SK-N-SH treated with all-trans-retinoic acid at 6 μM for 48 hours (cell line): Measurements from ENCODE around the gene PTPRT.

Source experiments
- ATAC-seq: fragments of 200-7000 bp; cut with Tn5 transposase; 3 replicates; pipeline ENCODE4 v1.9.1; 2020; ENCODE audit warnings: mild to moderate bottlenecking, moderate library complexity
- ARNTL ChIP-seq: fragments of 450-650 bp; formaldehyde crosslinking; IDR thresholded peaks from 2 replicates; pipeline ENCODE4 v1.5.0; 2020; ENCODE audit warnings: low read depth, mild to moderate bottlenecking, moderate library complexity, borderline replicate concordance
- CSDC2 ChIP-seq: fragments of 250-450 bp; sonication (Bioruptor Pico); IDR thresholded peaks from 2 replicates; pipeline ENCODE4 v1.5.0; 2020; ENCODE audit warnings: mild to moderate bottlenecking, moderate library complexity
- ESRRG ChIP-seq: fragments of 250-450 bp; sonication (Bioruptor Pico); IDR thresholded peaks from 2 replicates; pipeline ENCODE4 v1.6.1; 2021; ENCODE audit warnings: mild to moderate bottlenecking
- GLIS3 ChIP-seq: fragments of 250-450 bp; sonication (Bioruptor Pico); IDR thresholded peaks from 2 replicates; pipeline ENCODE4 v1.5.0; 2020; ENCODE audit warnings: mild to moderate bottlenecking, moderate library complexity
- ISL1 ChIP-seq: fragments of 250-450 bp; sonication (Bioruptor Pico); IDR thresholded peaks from 2 replicates; pipeline ENCODE4 v2.1.2; 2022; ENCODE audit warnings: mild to moderate bottlenecking, moderate library complexity
- OSR1 ChIP-seq: fragments of 250-450 bp; sonication (Bioruptor Pico); IDR thresholded peaks from 2 replicates; pipeline ENCODE4 v1.8.0; 2022; ENCODE audit warnings: moderate library complexity, mild to moderate bottlenecking, inconsistent platforms
- PPARA ChIP-seq: fragments of 250-450 bp; sonication (Bioruptor Pico); IDR thresholded peaks from 2 replicates; pipeline ENCODE4 v1.5.0; 2020; ENCODE audit warnings: mild to moderate bottlenecking, borderline replicate concordance
- RARB ChIP-seq: fragments of 250-450 bp; sonication (Bioruptor Pico); IDR thresholded peaks from 2 replicates; pipeline ENCODE4 v1.8.0; 2021; ENCODE audit warnings: mild to moderate bottlenecking, moderate library complexity
- TCF4 ChIP-seq: fragments of 250-450 bp; sonication (Bioruptor Pico); IDR thresholded peaks from 2 replicates; pipeline ENCODE4 v1.8.0; 2021; ENCODE audit warnings: mild to moderate bottlenecking, moderate library complexity, borderline replicate concordance
- TOX ChIP-seq: fragments of 250-450 bp; sonication (Bioruptor Pico); IDR thresholded peaks from 2 replicates; pipeline ENCODE4 v1.8.0; 2021; ENCODE audit warnings: mild to moderate bottlenecking, moderate library complexity, borderline replicate concordance
- ZC3H10 ChIP-seq: fragments of 250-450 bp; sonication (Bioruptor Pico); IDR thresholded peaks from 2 replicates; pipeline ENCODE4 v1.5.1; 2021; ENCODE audit warnings: mild to moderate bottlenecking, moderate library complexity
- ZFP3 ChIP-seq: fragments of 250-450 bp; sonication (Bioruptor Pico); IDR thresholded peaks from 2 replicates; pipeline ENCODE4 v1.5.0; 2020; ENCODE audit warnings: mild to moderate bottlenecking, moderate library complexity
- ZFP30 ChIP-seq: fragments of 450-650 bp; formaldehyde crosslinking; IDR thresholded peaks from 2 replicates; pipeline ENCODE4 v1.5.0; 2022; ENCODE audit warnings: mild to moderate bottlenecking, moderate library complexity
- ZNF565 ChIP-seq: fragments of 450-650 bp; formaldehyde crosslinking; conservative IDR thresholded peaks from 2 replicates; pipeline ENCODE4 v1.5.0; 2020; ENCODE audit warnings: low read depth, mild to moderate bottlenecking, moderate library complexity
- ZNF70 ChIP-seq: fragments of 450-650 bp; formaldehyde crosslinking; IDR thresholded peaks from 2 replicates; pipeline ENCODE4 v1.5.0; 2020; ENCODE audit warnings: mild to moderate bottlenecking, moderate library complexity
- ZNF8 ChIP-seq: fragments of 450-650 bp; formaldehyde crosslinking; IDR thresholded peaks from 2 replicates; pipeline ENCODE4 v1.5.0; 2020; ENCODE audit warnings: mild to moderate bottlenecking, moderate library complexity
- TF ChIP-seq, protein P1 (sequence below): fragments of 250-450 bp; sonication (Bioruptor Pico); IDR thresholded peaks from 2 replicates; pipeline ENCODE4 v1.5.1; 2020; ENCODE audit warnings: low read depth, mild to moderate bottlenecking, moderate library complexity
- TF ChIP-seq, protein P2 (sequence below): fragments of 250-450 bp; sonication (Bioruptor Pico); IDR thresholded peaks from 2 replicates; pipeline ENCODE4 v1.5.0; 2020; ENCODE audit warnings: mild to moderate bottlenecking, moderate library complexity
- TF ChIP-seq, protein P3 (sequence below): fragments of 250-450 bp; sonication (Bioruptor Pico); IDR thresholded peaks from 2 replicates; pipeline ENCODE4 v1.8.0; 2020; ENCODE audit warnings: mild to moderate bottlenecking, moderate library complexity, borderline replicate concordance
- TF ChIP-seq, protein P4 (sequence below): fragments of 250-450 bp; sonication (Bioruptor Pico); IDR thresholded peaks from 2 replicates; pipeline ENCODE4 v1.8.0; 2021; ENCODE audit warnings: low read depth, mild to moderate bottlenecking, moderate library complexity, borderline replicate concordance
- TF ChIP-seq, protein P5 (sequence below): fragments of 250-450 bp; sonication (Bioruptor Pico); IDR thresholded peaks from 2 replicates; pipeline ENCODE4 v1.5.1; 2021; ENCODE audit warnings: mild to moderate bottlenecking, moderate library complexity

PTPRT gene

DNA sequence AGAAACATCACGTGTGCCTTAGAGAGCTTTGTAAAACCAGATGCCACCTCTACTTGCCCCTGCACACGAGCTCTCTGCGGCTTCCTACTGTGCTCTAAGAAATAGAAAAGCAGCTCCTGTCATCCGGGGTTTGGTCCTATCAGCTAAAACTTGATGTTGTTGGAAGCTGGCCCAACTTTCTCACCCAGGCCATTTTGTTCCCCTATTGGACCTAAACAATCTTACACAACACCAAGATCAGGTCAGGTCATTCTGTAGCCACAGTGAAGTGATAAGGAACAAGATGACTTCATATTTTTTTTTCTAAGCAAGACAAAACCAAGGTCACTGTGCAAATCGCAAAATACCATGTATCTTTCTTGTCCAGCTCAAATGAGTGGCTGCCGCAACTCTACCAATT, 486.0 kb downstream of the PTPRT start:
- TF ChIP-seq CSDC2 (CRISPR knock-in tag) = no peak
- no peak for TF ChIP-seq TOX
- no peak for TF ChIP-seq ZFP30
- no peak for TF ChIP-seq ZNF8
- TF ChIP-seq OSR1 (CRISPR knock-in tag) = no peak
- TF ChIP-seq ISL1 (CRISPR knock-in tag) = no peak
- no peak for ATAC-seq

DNA sequence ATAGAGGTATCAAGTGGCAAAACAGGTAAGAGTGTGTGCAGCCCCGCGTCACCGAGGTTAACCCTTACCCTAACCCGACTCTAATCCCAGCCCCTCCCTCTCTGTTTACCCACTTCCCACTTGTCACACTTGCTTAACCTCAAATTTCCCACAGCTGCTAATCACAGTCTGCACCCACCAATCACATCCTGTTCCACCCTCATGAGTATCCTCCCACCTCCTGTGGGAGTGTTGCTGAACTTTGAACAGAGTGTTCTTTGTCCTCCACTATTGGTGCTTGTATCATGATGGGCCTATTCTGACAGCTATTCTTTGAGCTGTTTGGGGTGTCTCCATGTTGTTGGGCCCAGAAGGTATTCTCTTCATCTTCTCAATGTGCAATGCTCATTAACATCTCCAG, 487.8 kb downstream of the PTPRT start:
- ATAC-seq = no peak
- TF ChIP-seq, protein P1, sequence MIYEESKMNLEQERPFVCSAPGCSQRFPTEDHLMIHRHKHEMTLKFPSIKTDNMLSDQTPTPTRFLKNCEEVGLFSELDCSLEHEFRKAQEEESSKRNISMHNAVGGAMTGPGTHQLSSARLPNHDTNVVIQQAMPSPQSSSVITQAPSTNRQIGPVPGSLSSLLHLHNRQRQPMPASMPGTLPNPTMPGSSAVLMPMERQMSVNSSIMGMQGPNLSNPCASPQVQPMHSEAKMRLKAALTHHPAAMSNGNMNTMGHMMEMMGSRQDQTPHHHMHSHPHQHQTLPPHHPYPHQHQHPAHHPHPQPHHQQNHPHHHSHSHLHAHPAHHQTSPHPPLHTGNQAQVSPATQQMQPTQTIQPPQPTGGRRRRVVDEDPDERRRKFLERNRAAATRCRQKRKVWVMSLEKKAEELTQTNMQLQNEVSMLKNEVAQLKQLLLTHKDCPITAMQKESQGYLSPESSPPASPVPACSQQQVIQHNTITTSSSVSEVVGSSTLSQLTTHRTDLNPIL = no peak
- no peak for TF ChIP-seq RARB (CRISPR knock-in tag)
- no peak for TF ChIP-seq ZC3H10 (CRISPR knock-in tag)
- no peak for TF ChIP-seq ZNF8
- TF ChIP-seq ESRRG (CRISPR knock-in tag) = no peak
- TF ChIP-seq TCF4 (CRISPR knock-in tag) = no peak
- TF ChIP-seq, protein P2, sequence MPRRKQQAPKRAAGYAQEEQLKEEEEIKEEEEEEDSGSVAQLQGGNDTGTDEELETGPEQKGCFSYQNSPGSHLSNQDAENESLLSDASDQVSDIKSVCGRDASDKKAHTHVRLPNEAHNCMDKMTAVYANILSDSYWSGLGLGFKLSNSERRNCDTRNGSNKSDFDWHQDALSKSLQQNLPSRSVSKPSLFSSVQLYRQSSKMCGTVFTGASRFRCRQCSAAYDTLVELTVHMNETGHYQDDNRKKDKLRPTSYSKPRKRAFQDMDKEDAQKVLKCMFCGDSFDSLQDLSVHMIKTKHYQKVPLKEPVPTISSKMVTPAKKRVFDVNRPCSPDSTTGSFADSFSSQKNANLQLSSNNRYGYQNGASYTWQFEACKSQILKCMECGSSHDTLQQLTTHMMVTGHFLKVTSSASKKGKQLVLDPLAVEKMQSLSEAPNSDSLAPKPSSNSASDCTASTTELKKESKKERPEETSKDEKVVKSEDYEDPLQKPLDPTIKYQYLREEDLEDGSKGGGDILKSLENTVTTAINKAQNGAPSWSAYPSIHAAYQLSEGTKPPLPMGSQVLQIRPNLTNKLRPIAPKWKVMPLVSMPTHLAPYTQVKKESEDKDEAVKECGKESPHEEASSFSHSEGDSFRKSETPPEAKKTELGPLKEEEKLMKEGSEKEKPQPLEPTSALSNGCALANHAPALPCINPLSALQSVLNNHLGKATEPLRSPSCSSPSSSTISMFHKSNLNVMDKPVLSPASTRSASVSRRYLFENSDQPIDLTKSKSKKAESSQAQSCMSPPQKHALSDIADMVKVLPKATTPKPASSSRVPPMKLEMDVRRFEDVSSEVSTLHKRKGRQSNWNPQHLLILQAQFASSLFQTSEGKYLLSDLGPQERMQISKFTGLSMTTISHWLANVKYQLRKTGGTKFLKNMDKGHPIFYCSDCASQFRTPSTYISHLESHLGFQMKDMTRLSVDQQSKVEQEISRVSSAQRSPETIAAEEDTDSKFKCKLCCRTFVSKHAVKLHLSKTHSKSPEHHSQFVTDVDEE (CRISPR knock-in tag) = no peak
- TF ChIP-seq ZNF565 = no peak
- TF ChIP-seq TOX = no peak
- no peak for TF ChIP-seq ISL1 (CRISPR knock-in tag)
- TF ChIP-seq OSR1 (CRISPR knock-in tag) = no peak
- TF ChIP-seq PPARA (CRISPR knock-in tag) = no peak
- no peak for TF ChIP-seq CSDC2 (CRISPR knock-in tag)
- no peak for TF ChIP-seq ZFP3 (CRISPR knock-in tag)

DNA sequence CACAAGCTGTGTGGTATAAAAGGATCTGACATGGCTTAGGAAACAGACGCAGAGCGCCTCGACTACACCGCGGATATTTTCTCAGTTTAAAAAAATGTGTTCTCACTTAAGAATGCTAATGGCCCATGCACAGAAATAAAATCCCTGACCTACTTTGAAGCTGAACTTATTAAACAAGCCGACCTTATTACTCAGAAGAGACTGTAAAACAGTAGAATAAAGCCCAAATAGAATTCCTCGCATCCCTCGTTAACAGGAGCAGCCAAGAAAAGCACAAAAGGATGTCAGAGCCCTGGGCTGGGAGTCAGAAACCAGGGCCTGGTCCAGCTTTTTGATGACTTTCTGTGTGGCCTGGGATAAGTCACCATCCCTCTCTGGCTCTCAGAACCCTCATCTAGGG, 489.3 kb downstream of the PTPRT start:
- no peak for TF ChIP-seq ZNF70 (CRISPR knock-in tag)
- no peak for TF ChIP-seq GLIS3
- no peak for TF ChIP-seq ZFP3 (CRISPR knock-in tag)
- no peak for TF ChIP-seq ZNF565
- no peak for TF ChIP-seq ARNTL (CRISPR knock-in tag)
- TF ChIP-seq, protein P3, sequence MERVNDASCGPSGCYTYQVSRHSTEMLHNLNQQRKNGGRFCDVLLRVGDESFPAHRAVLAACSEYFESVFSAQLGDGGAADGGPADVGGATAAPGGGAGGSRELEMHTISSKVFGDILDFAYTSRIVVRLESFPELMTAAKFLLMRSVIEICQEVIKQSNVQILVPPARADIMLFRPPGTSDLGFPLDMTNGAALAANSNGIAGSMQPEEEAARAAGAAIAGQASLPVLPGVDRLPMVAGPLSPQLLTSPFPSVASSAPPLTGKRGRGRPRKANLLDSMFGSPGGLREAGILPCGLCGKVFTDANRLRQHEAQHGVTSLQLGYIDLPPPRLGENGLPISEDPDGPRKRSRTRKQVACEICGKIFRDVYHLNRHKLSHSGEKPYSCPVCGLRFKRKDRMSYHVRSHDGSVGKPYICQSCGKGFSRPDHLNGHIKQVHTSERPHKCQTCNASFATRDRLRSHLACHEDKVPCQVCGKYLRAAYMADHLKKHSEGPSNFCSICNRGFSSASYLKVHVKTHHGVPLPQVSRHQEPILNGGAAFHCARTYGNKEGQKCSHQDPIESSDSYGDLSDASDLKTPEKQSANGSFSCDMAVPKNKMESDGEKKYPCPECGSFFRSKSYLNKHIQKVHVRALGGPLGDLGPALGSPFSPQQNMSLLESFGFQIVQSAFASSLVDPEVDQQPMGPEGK (CRISPR knock-in tag) = no peak
- no peak for TF ChIP-seq ZNF8
- no peak for TF ChIP-seq ZFP30
- TF ChIP-seq, protein P4, sequence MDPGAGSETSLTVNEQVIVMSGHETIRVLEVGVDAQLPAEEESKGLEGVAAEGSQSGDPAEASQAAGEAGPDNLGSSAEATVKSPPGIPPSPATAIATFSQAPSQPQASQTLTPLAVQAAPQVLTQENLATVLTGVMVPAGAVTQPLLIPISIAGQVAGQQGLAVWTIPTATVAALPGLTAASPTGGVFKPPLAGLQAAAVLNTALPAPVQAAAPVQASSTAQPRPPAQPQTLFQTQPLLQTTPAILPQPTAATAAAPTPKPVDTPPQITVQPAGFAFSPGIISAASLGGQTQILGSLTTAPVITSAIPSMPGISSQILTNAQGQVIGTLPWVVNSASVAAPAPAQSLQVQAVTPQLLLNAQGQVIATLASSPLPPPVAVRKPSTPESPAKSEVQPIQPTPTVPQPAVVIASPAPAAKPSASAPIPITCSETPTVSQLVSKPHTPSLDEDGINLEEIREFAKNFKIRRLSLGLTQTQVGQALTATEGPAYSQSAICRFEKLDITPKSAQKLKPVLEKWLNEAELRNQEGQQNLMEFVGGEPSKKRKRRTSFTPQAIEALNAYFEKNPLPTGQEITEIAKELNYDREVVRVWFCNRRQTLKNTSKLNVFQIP (CRISPR knock-in tag) = no peak
- no peak for TF ChIP-seq TOX
- TF ChIP-seq, protein P5, sequence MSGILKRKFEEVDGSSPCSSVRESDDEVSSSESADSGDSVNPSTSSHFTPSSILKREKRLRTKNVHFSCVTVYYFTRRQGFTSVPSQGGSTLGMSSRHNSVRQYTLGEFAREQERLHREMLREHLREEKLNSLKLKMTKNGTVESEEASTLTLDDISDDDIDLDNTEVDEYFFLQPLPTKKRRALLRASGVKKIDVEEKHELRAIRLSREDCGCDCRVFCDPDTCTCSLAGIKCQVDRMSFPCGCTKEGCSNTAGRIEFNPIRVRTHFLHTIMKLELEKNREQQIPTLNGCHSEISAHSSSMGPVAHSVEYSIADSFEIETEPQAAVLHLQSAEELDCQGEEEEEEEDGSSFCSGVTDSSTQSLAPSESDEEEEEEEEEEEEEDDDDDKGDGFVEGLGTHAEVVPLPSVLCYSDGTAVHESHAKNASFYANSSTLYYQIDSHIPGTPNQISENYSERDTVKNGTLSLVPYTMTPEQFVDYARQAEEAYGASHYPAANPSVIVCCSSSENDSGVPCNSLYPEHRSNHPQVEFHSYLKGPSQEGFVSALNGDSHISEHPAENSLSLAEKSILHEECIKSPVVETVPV (CRISPR knock-in tag) = no peak
- TF ChIP-seq, protein P1 = no peak
- no peak for TF ChIP-seq ESRRG (CRISPR knock-in tag)
- no peak for ATAC-seq
